Panc1 (cell line): Measurements from ENCODE around the gene AFF3.

ENCODE experiments used
- CTCF ChIP-seq: fragments of 450-650 bp; IDR thresholded peaks from 2 replicates; pipeline ENCODE4 v1.5.1; 2017; ENCODE audit warnings: mild to moderate bottlenecking
- POLR2AphosphoS5 ChIP-seq: IDR thresholded peaks from 2 replicates; pipeline ENCODE4 v1.6.1; 2012; ENCODE audit warnings: mild to moderate bottlenecking, low read depth, low read length, moderate library complexity
- TCF7L2 ChIP-seq: IDR thresholded peaks from 2 replicates; pipeline ENCODE4 v1.6.1; 2011; ENCODE audit warnings: mild to moderate bottlenecking, low read depth, low read length, inconsistent platforms

- TF ChIP-seq CTCF (no peak), POLR2AphosphoS5 (no peak), TCF7L2 (no peak)
Measured at GRCh38 chr2:99989905-99990304, 152.5 kb downstream of the AFF3 start.
